RWPE2 (cell line): ENCODE results near the gene ZBTB17.
"Not testable (repeated sequence)": the region's sequence is repeated elsewhere in the genome, so short reads cannot be mapped to it uniquely, and the experiment has no call there.

Experiments used
- ATAC-seq: fragments of 200-7000 bp; cut with Tn5 transposase; 3 replicates; pipeline ENCODE4 v1.9.1; 2021; ENCODE audit warnings: low read depth
- DNase-seq: peaks from one replicate; pipeline ENCODE4 v3.0.0-alpha.2; 2020; ENCODE audit warnings: low spot score
- H3K27ac ChIP-seq: fragments of 450-650 bp; 2 replicates; pipeline ENCODE4 v1.5.1; 2017; ENCODE audit warnings: mild to moderate bottlenecking; ENCODE audit not compliant: poor library complexity, severe bottlenecking
- H3K27me3 ChIP-seq: fragments of 250-450 bp; sonication (Bioruptor Pico); 2 replicates; pipeline ENCODE4 v1.5.1; 2021; ENCODE audit warnings: mild to moderate bottlenecking, moderate library complexity; ENCODE audit not compliant: insufficient read depth, poor library complexity, severe bottlenecking
- H3K36me3 ChIP-seq: fragments of 250-450 bp; sonication (Bioruptor Pico); 2 replicates; pipeline ENCODE4 v1.5.1; 2020; ENCODE audit warnings: low read depth, mild to moderate bottlenecking, moderate library complexity
- H3K4me1 ChIP-seq: fragments of 250-450 bp; sonication (Bioruptor Pico); 2 replicates; pipeline ENCODE4 v1.5.1; 2021; ENCODE audit warnings: mild to moderate bottlenecking, moderate library complexity; ENCODE audit not compliant: insufficient read depth, poor library complexity, severe bottlenecking
- H3K4me3 ChIP-seq: fragments of 250-450 bp; sonication (Bioruptor Pico); 2 replicates; pipeline ENCODE4 v1.5.1; 2021; ENCODE audit warnings: mild to moderate bottlenecking, moderate library complexity; ENCODE audit not compliant: severe bottlenecking
- H3K9me3 ChIP-seq: fragments of 250-450 bp; sonication (Bioruptor Pico); 2 replicates; pipeline ENCODE4 v1.5.1; 2021; ENCODE audit warnings: mild to moderate bottlenecking, moderate library complexity; ENCODE audit not compliant: severe bottlenecking
- CTCF ChIP-seq: fragments of 450-650 bp; IDR thresholded peaks from one replicate; pipeline ENCODE4 v1.5.1; 2017; ENCODE audit warnings: mild to moderate bottlenecking, moderate library complexity; ENCODE audit not compliant: poor library complexity, severe bottlenecking

Gene ZBTB17

DNA sequence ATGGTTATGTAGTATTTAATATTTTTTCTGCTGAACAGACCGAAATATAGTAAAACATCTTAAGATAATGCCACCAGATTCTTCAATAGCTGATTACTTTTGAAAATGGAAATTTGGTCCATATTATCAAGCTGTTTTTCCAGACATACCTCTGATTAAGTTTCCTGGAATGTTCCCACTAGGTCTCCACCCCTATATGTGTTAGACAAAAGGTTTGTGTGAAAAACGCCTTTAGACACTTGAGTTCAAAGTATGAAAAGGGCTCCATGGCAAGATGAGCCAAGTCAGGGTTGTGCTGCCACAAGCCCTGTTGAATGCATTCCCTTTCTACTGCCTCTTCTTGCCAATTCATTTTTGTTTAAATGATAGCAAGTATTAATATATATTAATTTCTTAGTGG, 52.7 kb downstream of the ZBTB17 start:
- no peak for TF ChIP-seq CTCF
- Histone ChIP-seq H3K4me1 (peaks cover 44% of the 10 kb centered on the region), H3K36me3 (peaks cover 95% of the 10 kb centered on the region), H3K27me3 (no peaks in the 10 kb centered on the region), H3K4me3 (no peak overlapping the region), H3K27ac (peak overlapping the region; percentile 88), H3K9me3 (no peaks in the 10 kb centered on the region)
- ATAC-seq (peak; percentile 90), DNase-seq (no peak)

- H3K27me3 ChIP-seq: no peaks in the 10 kb centered on the region
- peaks cover 92% of the 10 kb centered on the region for H3K36me3 ChIP-seq
- TF ChIP-seq CTCF: no peak
- H3K4me3 ChIP-seq: no peak overlapping the region
- peaks cover 64% of the 10 kb centered on the region for H3K4me1 ChIP-seq
- H3K27ac ChIP-seq: peak overlapping the region; percentile 88
- no peaks in the 10 kb centered on the region for H3K9me3 ChIP-seq
- DNase-seq (peak; percentile 66), ATAC-seq (peak; percentile 87)
Observed at GRCh38 chr1:15918962-15919715, 56.8 kb downstream of the ZBTB17 start.

DNA sequence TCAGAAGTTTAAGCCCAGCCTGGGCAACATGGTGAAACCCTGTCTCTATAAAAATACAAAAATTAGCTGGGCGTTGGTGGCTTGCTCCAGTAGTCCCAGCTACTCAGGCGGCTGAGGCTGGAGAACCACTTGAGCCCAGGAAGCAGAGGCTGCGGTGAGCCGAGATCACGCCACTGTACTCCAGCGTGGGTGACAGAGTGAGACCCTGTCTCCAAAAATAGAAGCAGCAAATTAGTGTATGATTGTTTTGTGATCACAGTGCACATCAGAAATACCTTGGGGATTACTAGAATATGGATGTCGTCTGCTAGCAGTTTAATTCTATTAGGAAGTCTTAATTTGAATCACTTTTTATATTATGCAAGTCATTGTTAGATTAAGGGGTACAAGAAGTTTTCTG, 59.0 kb downstream of the ZBTB17 start:
- no peaks in the 10 kb centered on the region for H3K27me3 ChIP-seq
- H3K4me1 ChIP-seq: peaks cover 45% of the 10 kb centered on the region
- H3K4me3 ChIP-seq: no peak overlapping the region
- DNase-seq (no peak), ATAC-seq (no peak)
- no peaks in the 10 kb centered on the region for H3K9me3 ChIP-seq
- peaks cover 95% of the 10 kb centered on the region for H3K36me3 ChIP-seq
- H3K27ac ChIP-seq: peak overlapping the region; percentile 88
- no peak for TF ChIP-seq CTCF

DNA sequence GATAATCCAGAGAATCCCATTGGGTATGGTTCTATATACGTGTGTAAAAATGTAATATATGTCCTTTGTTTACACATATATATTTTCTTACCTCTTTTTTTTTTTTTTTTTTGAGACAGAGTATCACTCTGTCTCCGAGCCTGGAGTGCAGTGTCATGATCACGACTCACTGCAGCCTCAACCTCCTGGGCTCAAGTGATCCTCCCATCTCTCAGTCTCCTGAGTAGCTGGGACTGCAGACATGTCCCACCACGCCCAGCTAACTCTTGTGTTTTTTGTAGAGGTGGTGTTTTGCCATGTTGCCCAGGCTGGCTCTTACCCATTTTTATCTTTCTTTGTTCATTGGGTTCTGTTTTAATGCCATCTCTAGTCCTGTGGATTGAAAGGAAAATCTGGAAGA, 59.5 kb downstream of the ZBTB17 start:
- Histone ChIP-seq H3K27ac (peak overlapping the region; percentile 88), H3K4me1 (peaks cover 44% of the 10 kb centered on the region), H3K9me3 (no peaks in the 10 kb centered on the region), H3K36me3 (peaks cover 95% of the 10 kb centered on the region), H3K27me3 (no peaks in the 10 kb centered on the region), H3K4me3 (no peak overlapping the region)
- DNase-seq: no peak
- no peak for TF ChIP-seq CTCF
- ATAC-seq: peak; percentile 42; the same call in 1 of the 3 replicates

- no peak for TF ChIP-seq CTCF
- Histone ChIP-seq H3K9me3 (no peaks in the 10 kb centered on the region), H3K27ac (peak overlapping the region; percentile 88), H3K4me1 (peaks cover 44% of the 10 kb centered on the region), H3K4me3 (no peak overlapping the region), H3K27me3 (no peaks in the 10 kb centered on the region), H3K36me3 (peaks cover 95% of the 10 kb centered on the region)
- ATAC-seq (no peak), DNase-seq (no peak)
Observed at GRCh38 chr1:15915991-15916390, 59.9 kb downstream of the ZBTB17 start.

DNA sequence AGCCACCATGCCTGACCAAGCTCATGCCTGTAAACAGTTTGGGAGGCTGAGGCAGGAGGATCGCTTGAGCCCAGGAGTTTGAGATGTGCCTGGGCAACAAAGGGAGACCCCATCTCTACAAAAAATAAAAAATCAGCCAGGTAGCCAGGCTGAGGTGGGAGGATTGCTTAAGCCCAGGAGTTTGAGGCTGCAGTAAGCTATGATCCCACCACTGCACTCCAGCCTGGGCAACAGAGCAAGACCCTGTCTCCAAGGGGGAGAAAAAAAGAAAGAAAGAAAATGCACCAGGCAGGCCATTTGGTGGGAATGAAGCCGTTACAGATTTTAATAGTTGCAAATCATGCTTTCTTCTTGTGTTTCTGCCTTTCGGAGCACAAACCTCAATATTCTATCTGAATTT, 62.3 kb downstream of the ZBTB17 start:
- H3K27me3 ChIP-seq, H3K4me3 ChIP-seq, H3K27ac ChIP-seq, DNase-seq, ATAC-seq, H3K9me3 ChIP-seq: not testable (repeated sequence)
- Histone ChIP-seq H3K36me3 (peaks cover 97% of the 10 kb centered on the region), H3K4me1 (peaks cover 30% of the 10 kb centered on the region)
